ENCODE measurements around the gene ERGIC2. TPM values are rescaled to one million over a fixed set of nuclear protein-coding genes. Genes with fewer than 3 reads are reported as not detected.

Gene ERGIC2
- total RNA-seq, 1 donor from 2014 or later = 108 TPM

DNA sequence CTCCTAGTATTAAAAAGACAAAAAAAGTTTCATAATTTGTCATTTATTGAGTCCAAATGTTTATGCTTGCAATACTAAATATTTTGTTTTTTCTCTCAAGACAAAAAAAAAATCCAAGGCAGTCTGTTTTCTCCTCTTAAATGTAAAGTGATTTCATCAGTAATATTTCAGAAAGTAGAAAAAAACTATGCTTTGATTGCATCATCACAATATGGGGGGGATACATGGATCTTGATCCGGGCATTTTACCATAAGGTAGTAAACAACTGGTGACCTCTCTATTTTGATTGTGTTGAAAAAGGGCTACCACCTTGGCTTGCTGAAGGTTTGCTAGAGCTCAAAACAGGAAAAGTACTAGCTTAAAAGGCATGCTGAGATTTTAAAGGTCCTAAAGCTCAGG, 43.6 kb downstream of the ERGIC2 start:
- no peaks in the 10 kb centered on the region for H3K27me3 ChIP-seq
- no peak overlapping the region for H3K27ac ChIP-seq
- Mint-ChIP-seq H3K4me1 (no peaks in the 10 kb centered on the region), H3K36me3 (peaks cover 7% of the 10 kb centered on the region), H3K27me3 (ENCODE audit: insufficient read depth, low read depth) (no peaks in the 10 kb centered on the region), H3K27ac (no peak overlapping the region), H3K4me3 (no peak overlapping the region), H3K9me3 (no peaks in the 10 kb centered on the region)
- no peaks in the 10 kb centered on the region for H3K79me2 ChIP-seq (ENCODE audit: low read depth)
- H3F3A ChIP-seq (ENCODE audit: low read depth) = no peaks in the 10 kb centered on the region
- H3K4me3 ChIP-seq = no peak overlapping the region
- H3K4me2 ChIP-seq = no peak overlapping the region
- H3K4me1 ChIP-seq = no peaks in the 10 kb centered on the region
- no peaks in the 10 kb centered on the region for H3K9me3 ChIP-seq (ENCODE audit: low read depth)
- no peak overlapping the region for H3K9ac ChIP-seq
- no peaks in the 10 kb centered on the region for H4K20me1 ChIP-seq (ENCODE audit: low read depth)
- TF ChIP-seq EZH2 (IDR thresholded peaks at IDR 0.05) (no peak), EZH2phosphoT487 (IDR thresholded peaks at IDR 0.05) (no peak), CTCF (IDR thresholded peaks at IDR 0.05) (no peak)
- H2AFZ ChIP-seq (replicated peaks) = no peak overlapping the region
- peaks cover 7% of the 10 kb centered on the region for H3K36me3 ChIP-seq
- DNase-seq (ENCODE audit: low spot score) = no peak

GRCh38 chr12:29334937-29335336, 46.0 kb downstream of the ERGIC2 start:
- Histone ChIP-seq H3K9me3 (ENCODE audit: low read depth) (no peaks in the 10 kb centered on the region), H3K36me3 (no peaks in the 10 kb centered on the region), H2AFZ (replicated peaks) (no peak overlapping the region), H4K20me1 (ENCODE audit: low read depth) (no peaks in the 10 kb centered on the region), H3K27ac (no peak overlapping the region), H3K9ac (no peak overlapping the region), H3K79me2 (ENCODE audit: low read depth) (no peaks in the 10 kb centered on the region), H3F3A (ENCODE audit: low read depth) (no peaks in the 10 kb centered on the region), H3K27me3 (no peaks in the 10 kb centered on the region), H3K4me3 (no peak overlapping the region), H3K4me1 (no peaks in the 10 kb centered on the region), H3K4me2 (no peak overlapping the region)
- TF ChIP-seq EZH2phosphoT487 (IDR thresholded peaks at IDR 0.05) (no peak), CTCF (IDR thresholded peaks at IDR 0.05) (no peak), EZH2 (IDR thresholded peaks at IDR 0.05) (no peak)
- no peak overlapping the region for H3K4me3 Mint-ChIP-seq
- H3K27ac Mint-ChIP-seq = no peak overlapping the region
- H3K9me3 Mint-ChIP-seq = no peaks in the 10 kb centered on the region
- no peaks in the 10 kb centered on the region for H3K27me3 Mint-ChIP-seq (ENCODE audit: insufficient read depth, low read depth)
- no peak for DNase-seq (ENCODE audit: low spot score)
- no peaks in the 10 kb centered on the region for H3K4me1 Mint-ChIP-seq
- no peaks in the 10 kb centered on the region for H3K36me3 Mint-ChIP-seq

- H3K27me3 Mint-ChIP-seq (ENCODE audit: insufficient read depth, low read depth) = no peaks in the 10 kb centered on the region
- Histone ChIP-seq H3K27me3 (no peaks in the 10 kb centered on the region), H3F3A (ENCODE audit: low read depth) (no peaks in the 10 kb centered on the region), H3K4me2 (no peak overlapping the region), H3K9me3 (ENCODE audit: low read depth) (no peaks in the 10 kb centered on the region), H3K27ac (no peak overlapping the region), H3K4me3 (no peak overlapping the region), H2AFZ (replicated peaks) (no peak overlapping the region), H3K79me2 (ENCODE audit: low read depth) (no peaks in the 10 kb centered on the region), H3K36me3 (no peaks in the 10 kb centered on the region), H4K20me1 (ENCODE audit: low read depth) (no peaks in the 10 kb centered on the region), H3K4me1 (no peaks in the 10 kb centered on the region), H3K9ac (no peak overlapping the region)
- H3K27ac Mint-ChIP-seq = no peak overlapping the region
- no peaks in the 10 kb centered on the region for H3K4me1 Mint-ChIP-seq
- no peaks in the 10 kb centered on the region for H3K36me3 Mint-ChIP-seq
- DNase-seq (ENCODE audit: low spot score) = no peak
- no peak overlapping the region for H3K4me3 Mint-ChIP-seq
- TF ChIP-seq CTCF (IDR thresholded peaks at IDR 0.05) (no peak), EZH2 (IDR thresholded peaks at IDR 0.05) (no peak), EZH2phosphoT487 (IDR thresholded peaks at IDR 0.05) (no peak)
- H3K9me3 Mint-ChIP-seq = no peaks in the 10 kb centered on the region
These were observed 47.8 kb downstream of the ERGIC2 start for GRCh38 chr12:29333178-29333577.

Data from neural progenitor cell (in vitro differentiated cells).